K562 (cell line): Measurements from ENCODE around the gene ADARB2. TPM values are rescaled to one million over a fixed set of nuclear protein-coding genes. Genes with fewer than 3 reads are reported as not detected.

Experiments used
- ATAC-seq: fragments of 200-7000 bp; cut with Tn5 transposase; 3 replicates; pipeline ENCODE4 v1.9.1; 2020; ENCODE audit warnings: moderate library complexity
- BruUV-seq: library from RNA; stranded (reverse); fragments of 400-500 nt; replicated peaks from 2 replicates; lab custom pipeline; 2021; lab: Mats Ljungman, UMichigan
- CTCF ChIA-PET: fragments of 300-600 bp; formaldehyde crosslinking; extraction: SDS; loops from one replicate; lab custom pipeline; 2021; ENCODE audit warnings: low intra/inter-chr PET ratio; lab: Yijun Ruan, JAX
- POLR2A ChIA-PET: fragments of 300-600, 350-650 bp; sonication (Branson Sonifier 250); formaldehyde crosslinking; extraction: SDS; loops from one replicate; lab custom pipeline; 2021; ENCODE audit warnings: antibody characterized with exemption, inconsistent platforms; lab: Yijun Ruan, JAX
- DNase-seq, 4 experiments: peaks; one replicate each; pipeline versions ENCODE4 v3.0.0 to v3.0.0-alpha.2; 2011 to 2018; ENCODE audit warnings: low spot score in 3 of 4, mixed read lengths in 3 of 4; ENCODE audit errors: extremely low read depth in 1 of 4
- FAIRE-seq: peaks from 2 replicates; lab custom pipeline; 2011; peaks lifted over from hg19 to GRCh38; lab: Jason Lieb, UNC
- H2AFZ ChIP-seq: 2 replicates; pipeline ENCODE4 v1.6.0; 2011; ENCODE audit warnings: low read depth, low read length, control low read depth, inconsistent platforms
- H3K27ac ChIP-seq: fragments of 200-600 bp; 3 replicates; pipeline ENCODE4 v1.8.0; 2011; ENCODE audit warnings: low read depth, mild to moderate bottlenecking, control low read depth, inconsistent platforms, low read length, moderate library complexity, mixed read lengths; ENCODE audit errors: extremely low read depth
- H3K27me3 ChIP-seq, 2 experiments: fragments of 300-600 bp in 1 of 2; 2 replicates in 1 of 2; 3 replicates in 1 of 2; pipeline versions ENCODE4 v1.6.0 to v1.8.0; 2011; ENCODE audit warnings: inconsistent platforms in 2 of 2, low read length in 2 of 2, mild to moderate bottlenecking in 1 of 2, mixed read lengths in 1 of 2, moderate library complexity in 1 of 2; ENCODE audit not compliant: control insufficient read depth in 2 of 2, insufficient read depth in 2 of 2
- H3K36me3 ChIP-seq: fragments of 300-600 bp; 3 replicates; pipeline ENCODE4 v1.8.0; 2011; ENCODE audit warnings: mild to moderate bottlenecking, low read length, inconsistent platforms; ENCODE audit not compliant: control insufficient read depth, insufficient read depth
- H3K4me1 ChIP-seq, 2 experiments: fragments of 200-600 bp in 1 of 2; replicated peaks in 1 of 2; 2 replicates in 1 of 2; 3 replicates in 1 of 2; pipeline versions ENCODE4 v1.5.1 to v1.8.0; 2011; ENCODE audit warnings: inconsistent platforms in 2 of 2, low read length in 2 of 2, mild to moderate bottlenecking in 1 of 2, mixed read lengths in 1 of 2, moderate library complexity in 1 of 2; ENCODE audit not compliant: control insufficient read depth in 2 of 2, insufficient read depth in 2 of 2
- H3K4me2 ChIP-seq: 2 replicates; pipeline ENCODE4 v1.6.1; 2011; ENCODE audit warnings: low read length, control low read depth, inconsistent platforms, mixed read lengths; ENCODE audit not compliant: insufficient read depth
- H3K4me3 ChIP-seq: fragments of 200-600 bp; sonication (generic), shearing (Covaris generic); 2 replicates; pipeline ENCODE4 v1.5.1; 2016; ENCODE audit warnings: control low read depth, inconsistent platforms
- H3K79me2 ChIP-seq: fragments of 200-600 bp; 3 replicates; pipeline ENCODE4 v1.8.0; 2011; ENCODE audit warnings: low read length, inconsistent platforms; ENCODE audit not compliant: control insufficient read depth, insufficient read depth
- H3K9ac ChIP-seq, 2 experiments: 2 replicates each; pipeline versions ENCODE4 v1.6.0 to v1.6.1; 2011; ENCODE audit warnings: low read depth in 2 of 2, low read length in 2 of 2, control low read depth in 1 of 2, inconsistent platforms in 1 of 2, mild to moderate bottlenecking in 1 of 2, mixed read lengths in 1 of 2; ENCODE audit not compliant: insufficient read depth in 1 of 2
- H3K9me1 ChIP-seq: one replicate; pipeline ENCODE4 v1.6.0; 2011; ENCODE audit warnings: inconsistent platforms, mild to moderate bottlenecking, low read length, moderate library complexity; ENCODE audit not compliant: control insufficient read depth, insufficient read depth
- H3K9me3 ChIP-seq: replicated peaks from 2 replicates; pipeline ENCODE4 v1.5.1; 2011; ENCODE audit warnings: low read depth, low read length, inconsistent platforms; ENCODE audit not compliant: control insufficient read depth, insufficient read depth
- H4K20me1 ChIP-seq: replicated peaks from 2 replicates; pipeline ENCODE4 v1.6.1; 2011; ENCODE audit warnings: low read length, inconsistent platforms, mixed read lengths; ENCODE audit not compliant: control insufficient read depth, insufficient read depth
- CAMTA2 ChIP-seq: fragments of 250-450 bp; sonication (Bioruptor Pico); conservative IDR thresholded peaks from 2 replicates; pipeline ENCODE4 v1.5.1; 2022
- FUS ChIP-seq: fragments of 200-400 bp; formaldehyde crosslinking; optimal IDR thresholded peaks from 2 replicates; pipeline ENCODE3; 2017; ENCODE audit warnings: low read depth, low read length
- KLF13 ChIP-seq: fragments of 450-650 bp; IDR thresholded peaks from 2 replicates; pipeline ENCODE4 v1.6.1; 2016; ENCODE audit warnings: missing genetic modification characterization, low read depth, mild to moderate bottlenecking, missing compliant biosample characterization, moderate library complexity, borderline replicate concordance
- POLR3A ChIP-seq: IDR thresholded peaks from 2 replicates; pipeline ENCODE4 v1.6.1; 2011; ENCODE audit warnings: borderline replicate concordance, mild to moderate bottlenecking, moderate library complexity; ENCODE audit not compliant: insufficient read length, insufficient read depth; ENCODE audit errors: extremely low read depth
- RFX1 ChIP-seq: fragments of 450-650 bp; IDR thresholded peaks from 2 replicates; pipeline ENCODE4 v1.6.1; 2016; ENCODE audit warnings: mild to moderate bottlenecking, moderate library complexity
- SMARCA5 ChIP-seq: fragments of 450-650 bp; IDR thresholded peaks from 2 replicates; pipeline ENCODE4 v1.6.1; 2016
- SPI1 ChIP-seq: IDR thresholded peaks from 2 replicates; pipeline ENCODE4 v1.6.1; 2011; ENCODE audit warnings: low read depth, low read length, control low read depth, borderline replicate concordance
- SRF ChIP-seq, 2 experiments: fragments of 250-450, 450-650 bp in 1 of 2; sonication (Bioruptor Pico) in 1 of 2; sonication (generic) in 1 of 2; formaldehyde crosslinking; IDR thresholded peaks; 2 replicates each; pipeline versions ENCODE4 v1.5.0 to v1.5.1; 2020 to 2022; ENCODE audit warnings: mild to moderate bottlenecking in 1 of 2, missing genetic modification reagents in 1 of 2
- XRCC5 ChIP-seq: fragments of 200-400 bp; formaldehyde crosslinking; IDR thresholded peaks from 2 replicates; pipeline ENCODE4 v1.6.1; 2017; ENCODE audit warnings: low read depth, mild to moderate bottlenecking, low read length
- ZNF764 ChIP-seq: fragments of 250-450 bp; sonication (Bioruptor Pico); IDR thresholded peaks from 2 replicates; pipeline ENCODE4 v1.4.0; 2020; ENCODE audit warnings: low read depth, mild to moderate bottlenecking, moderate library complexity
- WGBS: fragments of 100-300 bp; shearing (Covaris generic); methylation state at CpG from one replicate; pipeline ENCODE4 v1.1.6; 2016; ENCODE audit warnings: low coverage, mixed read lengths; ENCODE audit not compliant: insufficient coverage; ENCODE audit errors: missing lambda C conversion rate; 5-methylcytosine and 5-hydroxymethylcytosine counted together
- in situ Hi-C: fragments of 300-500 bp; cut with MboI; formaldehyde crosslinking; loops from 4 replicates; pipeline ENCODE4 v1.15.0; 2018; ENCODE audit warnings: inconsistent platforms, mixed read lengths
- intact Hi-C: fragments of 100-400 bp; cut with micrococcal nuclease; formaldehyde crosslinking; loops from 2 replicates; pipeline ENCODE4 v1.14.2; 2022
- polyA plus RNA-seq, 8 experiments: library from polyadenylated mRNA; depleted of rRNA in 4 of 8; stranded (reverse) in 5 of 8; unstranded in 3 of 8; fragments of >200 nt; fragmentation: Nextera tagmentation in 2 of 8; fragmentation: Illumina TruSeq in 1 of 8; extraction: Ambion mirVana in 2 of 8; extraction: Trizol in 1 of 8; gene quantifications; 2 replicates each; pipeline versions ENCODE4 v1.2.1 to v1.2.3, GENCODE V29; 2011 to 2014; ENCODE audit warnings: inconsistent platforms in 1 of 8, missing spikeins in 1 of 8
- total RNA-seq, 7 experiments: library from RNA; depleted of rRNA in 6 of 7; stranded (reverse); fragments of >200 nt in 6 of 7; fragmentation: Illumina TruSeq in 2 of 7; extraction: Trizol in 2 of 7; gene quantifications; 2 replicates each; pipeline versions ENCODE4 v1.2.1 to v1.2.3, GENCODE V29; 2011 to 2021; ENCODE audit warnings: low replicate concordance in 1 of 7
- TF ChIP-seq, protein P1 (sequence below): fragments of 250-450 bp; sonication (Bioruptor Pico); IDR thresholded peaks from 2 replicates; pipeline ENCODE4 v1.4.0; 2020; ENCODE audit warnings: mild to moderate bottlenecking, moderate library complexity
- TF ChIP-seq, protein P2 (sequence below), 2 experiments: fragments of 150-350 bp in 1 of 2; IDR thresholded peaks; 2 replicates each; pipeline ENCODE4 v1.6.1; 2012 to 2016; ENCODE audit warnings: low read depth in 2 of 2, low read length in 2 of 2, mild to moderate bottlenecking in 1 of 2, moderate library complexity in 1 of 2

ADARB2 gene
- total and polyA plus RNA-seq, 9 of the 15 experiments (the other 6 are each of a cell fraction or from before 2014, with no cell fraction given), result not detected

DNA sequence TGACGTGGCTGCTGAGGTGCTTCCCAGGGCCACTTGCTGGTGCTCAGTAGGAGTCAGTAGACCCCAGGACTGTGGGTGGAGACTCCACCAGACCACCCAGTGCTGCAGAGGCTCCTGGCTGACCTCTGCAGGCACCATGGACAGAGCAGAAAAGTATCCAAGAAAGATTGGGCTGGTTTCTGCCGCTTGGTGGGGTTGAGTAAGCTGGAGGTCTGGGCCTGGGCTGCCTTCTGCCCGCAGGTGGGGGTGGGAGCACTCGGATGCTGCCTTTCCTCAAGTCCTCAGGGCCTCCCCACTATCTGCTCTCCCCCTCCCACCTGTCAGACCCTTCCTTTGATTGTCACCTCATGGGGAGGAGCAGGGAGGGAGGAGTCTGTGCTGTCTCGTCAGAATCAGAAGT, 589.5 kb downstream of the ADARB2 start:
- ATAC-seq (no peak), FAIRE-seq (no peak), DNase-seq (no peak)
- TF ChIP-seq, protein P1, sequence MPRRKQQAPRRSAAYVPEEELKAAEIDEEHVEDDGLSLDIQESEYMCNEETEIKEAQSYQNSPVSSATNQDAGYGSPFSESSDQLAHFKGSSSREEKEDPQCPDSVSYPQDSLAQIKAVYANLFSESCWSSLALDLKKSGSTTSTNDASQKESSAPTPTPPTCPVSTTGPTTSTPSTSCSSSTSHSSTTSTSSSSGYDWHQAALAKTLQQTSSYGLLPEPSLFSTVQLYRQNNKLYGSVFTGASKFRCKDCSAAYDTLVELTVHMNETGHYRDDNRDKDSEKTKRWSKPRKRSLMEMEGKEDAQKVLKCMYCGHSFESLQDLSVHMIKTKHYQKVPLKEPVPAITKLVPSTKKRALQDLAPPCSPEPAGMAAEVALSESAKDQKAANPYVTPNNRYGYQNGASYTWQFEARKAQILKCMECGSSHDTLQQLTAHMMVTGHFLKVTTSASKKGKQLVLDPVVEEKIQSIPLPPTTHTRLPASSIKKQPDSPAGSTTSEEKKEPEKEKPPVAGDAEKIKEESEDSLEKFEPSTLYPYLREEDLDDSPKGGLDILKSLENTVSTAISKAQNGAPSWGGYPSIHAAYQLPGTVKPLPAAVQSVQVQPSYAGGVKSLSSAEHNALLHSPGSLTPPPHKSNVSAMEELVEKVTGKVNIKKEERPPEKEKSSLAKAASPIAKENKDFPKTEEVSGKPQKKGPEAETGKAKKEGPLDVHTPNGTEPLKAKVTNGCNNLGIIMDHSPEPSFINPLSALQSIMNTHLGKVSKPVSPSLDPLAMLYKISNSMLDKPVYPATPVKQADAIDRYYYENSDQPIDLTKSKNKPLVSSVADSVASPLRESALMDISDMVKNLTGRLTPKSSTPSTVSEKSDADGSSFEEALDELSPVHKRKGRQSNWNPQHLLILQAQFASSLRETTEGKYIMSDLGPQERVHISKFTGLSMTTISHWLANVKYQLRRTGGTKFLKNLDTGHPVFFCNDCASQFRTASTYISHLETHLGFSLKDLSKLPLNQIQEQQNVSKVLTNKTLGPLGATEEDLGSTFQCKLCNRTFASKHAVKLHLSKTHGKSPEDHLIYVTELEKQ, result no peak
- TF ChIP-seq, protein P2, sequence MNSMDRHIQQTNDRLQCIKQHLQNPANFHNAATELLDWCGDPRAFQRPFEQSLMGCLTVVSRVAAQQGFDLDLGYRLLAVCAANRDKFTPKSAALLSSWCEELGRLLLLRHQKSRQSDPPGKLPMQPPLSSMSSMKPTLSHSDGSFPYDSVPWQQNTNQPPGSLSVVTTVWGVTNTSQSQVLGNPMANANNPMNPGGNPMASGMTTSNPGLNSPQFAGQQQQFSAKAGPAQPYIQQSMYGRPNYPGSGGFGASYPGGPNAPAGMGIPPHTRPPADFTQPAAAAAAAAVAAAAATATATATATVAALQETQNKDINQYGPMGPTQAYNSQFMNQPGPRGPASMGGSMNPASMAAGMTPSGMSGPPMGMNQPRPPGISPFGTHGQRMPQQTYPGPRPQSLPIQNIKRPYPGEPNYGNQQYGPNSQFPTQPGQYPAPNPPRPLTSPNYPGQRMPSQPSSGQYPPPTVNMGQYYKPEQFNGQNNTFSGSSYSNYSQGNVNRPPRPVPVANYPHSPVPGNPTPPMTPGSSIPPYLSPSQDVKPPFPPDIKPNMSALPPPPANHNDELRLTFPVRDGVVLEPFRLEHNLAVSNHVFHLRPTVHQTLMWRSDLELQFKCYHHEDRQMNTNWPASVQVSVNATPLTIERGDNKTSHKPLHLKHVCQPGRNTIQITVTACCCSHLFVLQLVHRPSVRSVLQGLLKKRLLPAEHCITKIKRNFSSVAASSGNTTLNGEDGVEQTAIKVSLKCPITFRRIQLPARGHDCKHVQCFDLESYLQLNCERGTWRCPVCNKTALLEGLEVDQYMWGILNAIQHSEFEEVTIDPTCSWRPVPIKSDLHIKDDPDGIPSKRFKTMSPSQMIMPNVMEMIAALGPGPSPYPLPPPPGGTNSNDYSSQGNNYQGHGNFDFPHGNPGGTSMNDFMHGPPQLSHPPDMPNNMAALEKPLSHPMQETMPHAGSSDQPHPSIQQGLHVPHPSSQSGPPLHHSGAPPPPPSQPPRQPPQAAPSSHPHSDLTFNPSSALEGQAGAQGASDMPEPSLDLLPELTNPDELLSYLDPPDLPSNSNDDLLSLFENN (IDR thresholded peaks at IDR 0.05; ENCODE audit: low read depth in 2 of 2, low read length in 2 of 2), result no peak
- TF ChIP-seq CAMTA2 (CRISPR knock-in tag) (no peak), XRCC5 (no peak), FUS (no peak), SPI1 (no peak), SRF (CRISPR knock-in tag; IDR thresholded peaks at IDR 0.05) (no peak), POLR3A (no peak), KLF13 (tag) (no peak), RFX1 (no peak), SMARCA5 (no peak), ZNF764 (CRISPR knock-in tag) (no peak)
- Histone ChIP-seq H3K4me1 (peaks cover 7 to 14% of the 10 kb centered on the region in 2 experiments; a peak in 3 of 5 replicates), H3K9me3 (no peaks in the 10 kb centered on the region), H3K27me3 (no peaks in the 10 kb centered on the region; a peak in 2 of 5 replicates), H3K27ac (no peak overlapping the region), H3K79me2 (no peaks in the 10 kb centered on the region), H3K4me2 (no peak overlapping the region), H2AFZ (no peak overlapping the region), H3K9ac (no peak overlapping the region), H4K20me1 (no peaks in the 10 kb centered on the region), H3K9me1 (no peaks in the 10 kb centered on the region), H3K4me3 (no peak overlapping the region), H3K36me3 (no peaks in the 10 kb centered on the region)
- WGBS, result 46% methylated on average over 3 of the region's 5 CpGs
- intact Hi-C loops (no loop called here), in situ Hi-C loops (no loop called here)
- CTCF ChIA-PET, result no interaction called here
- POLR2A ChIA-PET, result no interaction called here
- BruUV-seq, result no TSS peak
